Measurements from ENCODE around the gene CHMP5.
A peak's percentile ranks its signal among the peaks of the same experiment; 100 is the strongest.

Gene CHMP5

DNA sequence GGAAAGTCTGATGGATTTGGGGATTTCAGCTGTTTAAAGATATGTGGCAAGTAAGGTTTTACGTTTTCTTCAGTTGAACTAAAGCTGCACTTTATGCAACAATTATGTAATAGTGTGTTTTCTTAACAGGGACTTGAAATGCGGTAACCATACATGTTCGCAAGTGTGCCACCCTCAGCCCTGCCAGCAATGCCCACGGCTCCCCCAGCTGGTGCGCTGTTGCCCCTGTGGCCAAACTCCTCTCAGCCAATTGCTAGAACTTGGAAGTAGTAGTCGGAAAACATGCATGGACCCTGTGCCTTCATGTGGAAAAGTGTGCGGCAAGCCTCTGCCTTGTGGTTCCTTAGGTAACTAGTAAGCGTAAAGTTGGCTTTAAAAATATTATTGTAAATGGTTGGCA lies 53.9 kb downstream of the CHMP5 start:
- no peak for ATAC-seq

DNA sequence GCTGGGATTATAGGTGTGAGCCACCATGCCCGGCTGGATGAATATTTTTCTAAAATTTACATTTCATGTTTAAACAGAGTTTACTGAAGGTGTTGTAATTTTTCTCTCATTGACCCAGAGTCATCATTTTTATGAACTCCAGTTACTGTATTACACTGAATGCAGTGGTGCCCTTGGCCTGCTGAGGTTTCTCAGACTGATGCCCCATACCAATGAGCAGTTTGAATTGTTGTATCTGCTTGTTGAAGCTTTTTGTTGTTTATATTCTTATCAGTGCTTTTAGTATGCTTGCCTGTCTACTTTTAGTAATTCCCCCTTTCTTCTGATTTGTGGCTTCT lies 55.4 kb downstream of the CHMP5 start:
- no peak for ATAC-seq

DNA sequence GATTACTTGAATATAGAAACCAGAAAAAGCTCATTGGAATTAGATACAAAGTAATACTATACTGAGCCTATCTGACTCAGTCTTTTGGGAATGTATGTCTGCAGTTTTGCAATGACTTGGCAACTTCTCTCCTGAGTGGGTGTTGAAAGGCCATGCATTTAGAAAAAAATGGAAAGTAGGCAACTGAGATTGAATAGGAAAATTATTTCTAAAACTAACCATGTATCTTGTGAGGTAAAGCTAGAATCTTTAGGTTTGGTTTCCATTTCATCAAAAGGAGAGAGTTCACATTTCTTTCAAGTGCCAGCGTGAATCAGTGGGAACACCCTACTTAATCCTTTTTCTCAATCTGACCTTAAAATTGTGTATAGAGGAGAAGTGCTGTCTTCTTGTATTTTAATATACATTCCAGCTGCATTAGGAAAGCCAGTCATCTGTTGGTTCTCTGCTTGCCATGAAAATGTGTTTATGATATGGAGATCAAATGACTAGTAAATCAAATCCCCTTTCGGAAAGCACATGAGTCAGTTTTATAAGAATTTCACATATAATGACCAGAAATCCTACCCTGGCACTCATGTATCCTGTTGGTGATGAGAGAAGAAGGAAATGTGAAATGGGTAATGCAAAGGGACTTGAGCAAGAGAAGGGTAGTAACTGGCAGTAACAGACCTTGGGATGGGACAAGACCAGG lies 55.9 kb downstream of the CHMP5 start:
- peak in 1 of 2 donors; percentile 30 for ATAC-seq

DNA sequence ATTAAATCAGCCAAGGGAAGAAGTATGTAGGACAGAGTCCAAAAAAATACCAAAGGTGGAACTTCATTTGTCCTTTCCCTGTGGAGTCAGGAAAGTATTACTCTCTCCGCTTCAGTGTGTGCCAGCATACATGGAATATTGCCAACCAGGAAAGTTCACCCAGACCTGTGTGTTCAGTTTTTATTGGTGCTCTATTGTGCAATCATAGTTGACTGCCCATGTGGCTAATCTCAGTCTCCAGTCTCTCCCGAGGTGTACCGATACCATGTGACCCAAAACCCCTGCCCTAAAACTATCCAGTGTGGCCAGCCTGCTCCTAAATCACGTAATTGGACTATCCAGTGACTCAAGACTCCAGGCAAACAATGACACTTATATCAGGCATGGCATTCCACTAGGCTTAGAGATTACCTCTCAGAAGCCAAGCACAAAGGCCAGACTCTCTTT lies 64.3 kb downstream of the CHMP5 start:
- no peak for ATAC-seq

DNA sequence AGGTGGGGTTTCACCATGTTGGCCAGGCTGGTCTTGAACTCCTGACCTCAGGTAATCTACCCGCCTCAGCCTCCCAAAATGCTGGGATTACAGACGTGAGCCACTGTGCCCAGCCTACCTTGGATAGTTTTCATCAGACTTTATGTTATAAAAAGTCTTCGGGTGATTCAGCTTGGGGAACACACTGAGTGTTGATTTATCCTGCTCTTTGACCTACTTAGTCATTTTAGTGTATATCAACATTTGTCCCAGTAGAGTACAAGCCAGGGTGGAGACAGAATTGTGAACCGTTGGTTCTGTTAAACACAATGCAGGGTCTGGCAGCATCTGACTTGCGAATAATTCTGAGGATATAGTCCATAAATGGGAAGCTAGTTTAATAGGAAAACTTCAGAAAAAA lies 65.1 kb downstream of the CHMP5 start:
- no peak for ATAC-seq

DNA sequence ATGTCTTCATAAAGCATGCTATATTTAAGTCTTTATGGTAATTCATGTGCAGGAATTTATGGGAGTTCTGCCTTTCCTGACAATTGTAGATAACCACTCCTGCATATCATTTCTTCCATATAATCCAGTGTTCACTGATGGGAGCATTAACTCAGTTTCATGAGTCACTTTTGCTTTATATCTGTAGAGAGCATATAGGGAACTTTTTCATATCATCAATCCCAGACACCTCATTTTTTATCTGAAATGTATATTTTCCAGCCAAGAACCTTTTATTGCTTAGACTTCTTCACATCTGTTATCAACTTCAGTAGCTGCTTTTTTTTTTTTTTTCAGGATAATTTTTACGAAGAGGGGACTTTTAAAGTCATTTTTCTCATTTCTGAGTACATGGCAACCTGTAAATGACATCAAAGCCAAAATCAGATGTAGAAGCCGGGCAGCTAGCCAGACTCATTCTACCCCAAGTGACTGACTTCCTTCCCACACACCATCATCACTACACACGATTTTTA lies 66.6 kb downstream of the CHMP5 start:
- no peak for ATAC-seq

All from activated CD4-positive, CD25-positive, alpha-beta regulatory T cell treated with anti-CD3 and anti-CD28 coated beads, Interleukin-2, amount 50 U/mL, for 24 hours (primary cell).